ENCODE data around the gene GOLGA8R. TPM values are rescaled to one million over a fixed set of nuclear protein-coding genes. Genes with fewer than 3 reads are reported as not detected.

The GOLGA8R gene
- total RNA-seq, 1 experiment from 2014 or later, result 1.2 TPM

Small RNAs within 50 kb of the gene (small RNA-seq; reads per million reads assigned to genes)
- 0 reads per million in 2 experiments for gene AC019322.2
- 0 reads per million in 2 experiments for gene RF00019
- 0 to 0.17 reads per million in 2 experiments for gene RF00096
- 0 reads per million in 2 experiments for gene RN7SL196P

Other genes starting within 250 kb of the GOLGA8R start
- 1.3 and 4.5 TPM in 2 replicates for gene CHRFAM7A, start 20.7 kb downstream of the GOLGA8R start, total RNA-seq (2014; rRNA removed; shearing (Covaris generic))
- gene GOLGA8Q, start 137.8 kb upstream of the GOLGA8R start, total RNA-seq (2014; rRNA removed; shearing (Covaris generic)), result 1.2 TPM in 1 of 2 replicates, not detected in the other
- gene GOLGA8H, start 189.8 kb upstream of the GOLGA8R start, total RNA-seq (2014; rRNA removed; shearing (Covaris generic)), result 1.1 and 2.3 TPM in 2 replicates